Glutamatergic neuron (in vitro differentiated cells): ENCODE data around the gene ZNF574. TPM values are rescaled to one million over a fixed set of nuclear protein-coding genes. Genes with fewer than 3 reads are reported as not detected.

Experiments
- DNase-seq: peaks from one replicate; pipeline ENCODE4 v3.0.0; 2022
- H3K27ac Mint-ChIP-seq: one replicate; pipeline ENCODE4 v1.8.0; 2020; ENCODE audit warnings: mild to moderate bottlenecking, mixed read lengths, inconsistent platforms; ENCODE audit not compliant: unreplicated experiment
- H3K27me3 Mint-ChIP-seq: one replicate; pipeline ENCODE4 v1.8.0; 2020; ENCODE audit warnings: mild to moderate bottlenecking, moderate library complexity, mixed read lengths, inconsistent platforms; ENCODE audit not compliant: unreplicated experiment
- H3K36me3 Mint-ChIP-seq: one replicate; pipeline ENCODE4 v1.8.0; 2020; ENCODE audit warnings: mild to moderate bottlenecking, mixed read lengths, inconsistent platforms; ENCODE audit not compliant: unreplicated experiment
- H3K4me1 Mint-ChIP-seq: one replicate; pipeline ENCODE4 v1.8.0; 2020; ENCODE audit warnings: mild to moderate bottlenecking, low read depth, mixed read lengths, inconsistent platforms; ENCODE audit not compliant: unreplicated experiment
- H3K4me3 Mint-ChIP-seq: one replicate; pipeline ENCODE4 v1.8.0; 2020; ENCODE audit warnings: mild to moderate bottlenecking, mixed read lengths, inconsistent platforms; ENCODE audit not compliant: unreplicated experiment
- H3K9me3 Mint-ChIP-seq: one replicate; pipeline ENCODE4 v1.8.0; 2020; ENCODE audit warnings: mild to moderate bottlenecking, moderate library complexity, mixed read lengths, inconsistent platforms; ENCODE audit not compliant: unreplicated experiment
- long read RNA-seq: library from polyadenylated mRNA; unstranded; transcript quantifications from one replicate; pipeline ENCODE4 v2.0.0, GENCODE V29; 2020; ENCODE audit not compliant: unreplicated experiment
- total RNA-seq: library from RNA; stranded (reverse); fragmentation: NEBNext Ultra II Directional; extraction: Animal tissue kit (Norgen Biotek cat#: 25700); gene quantifications from one replicate; pipeline ENCODE4 v1.2.1, GENCODE V29; 2021; ENCODE audit not compliant: unreplicated experiment
- TF ChIP-seq, protein P1 (sequence below): fragments of 200-600 bp; sonication (generic); IDR thresholded peaks from one replicate; pipeline ENCODE4 v1.5.0; 2021; ENCODE audit not compliant: partially characterized antibody, unreplicated experiment

The ZNF574 gene, protein sequence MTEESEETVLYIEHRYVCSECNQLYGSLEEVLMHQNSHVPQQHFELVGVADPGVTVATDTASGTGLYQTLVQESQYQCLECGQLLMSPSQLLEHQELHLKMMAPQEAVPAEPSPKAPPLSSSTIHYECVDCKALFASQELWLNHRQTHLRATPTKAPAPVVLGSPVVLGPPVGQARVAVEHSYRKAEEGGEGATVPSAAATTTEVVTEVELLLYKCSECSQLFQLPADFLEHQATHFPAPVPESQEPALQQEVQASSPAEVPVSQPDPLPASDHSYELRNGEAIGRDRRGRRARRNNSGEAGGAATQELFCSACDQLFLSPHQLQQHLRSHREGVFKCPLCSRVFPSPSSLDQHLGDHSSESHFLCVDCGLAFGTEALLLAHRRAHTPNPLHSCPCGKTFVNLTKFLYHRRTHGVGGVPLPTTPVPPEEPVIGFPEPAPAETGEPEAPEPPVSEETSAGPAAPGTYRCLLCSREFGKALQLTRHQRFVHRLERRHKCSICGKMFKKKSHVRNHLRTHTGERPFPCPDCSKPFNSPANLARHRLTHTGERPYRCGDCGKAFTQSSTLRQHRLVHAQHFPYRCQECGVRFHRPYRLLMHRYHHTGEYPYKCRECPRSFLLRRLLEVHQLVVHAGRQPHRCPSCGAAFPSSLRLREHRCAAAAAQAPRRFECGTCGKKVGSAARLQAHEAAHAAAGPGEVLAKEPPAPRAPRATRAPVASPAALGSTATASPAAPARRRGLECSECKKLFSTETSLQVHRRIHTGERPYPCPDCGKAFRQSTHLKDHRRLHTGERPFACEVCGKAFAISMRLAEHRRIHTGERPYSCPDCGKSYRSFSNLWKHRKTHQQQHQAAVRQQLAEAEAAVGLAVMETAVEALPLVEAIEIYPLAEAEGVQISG
- total RNA-seq: 24.1 TPM
- long read RNA-seq, transcript ZNF574-202 (2 exons, 2,940 nt): major isoform, 5 of 8 reads
- long read RNA-seq, partial matches to known transcripts: 3 of 8 reads
- long read RNA-seq, other reads (novel, unspliced or antisense): 0 of 8 reads

DNA sequence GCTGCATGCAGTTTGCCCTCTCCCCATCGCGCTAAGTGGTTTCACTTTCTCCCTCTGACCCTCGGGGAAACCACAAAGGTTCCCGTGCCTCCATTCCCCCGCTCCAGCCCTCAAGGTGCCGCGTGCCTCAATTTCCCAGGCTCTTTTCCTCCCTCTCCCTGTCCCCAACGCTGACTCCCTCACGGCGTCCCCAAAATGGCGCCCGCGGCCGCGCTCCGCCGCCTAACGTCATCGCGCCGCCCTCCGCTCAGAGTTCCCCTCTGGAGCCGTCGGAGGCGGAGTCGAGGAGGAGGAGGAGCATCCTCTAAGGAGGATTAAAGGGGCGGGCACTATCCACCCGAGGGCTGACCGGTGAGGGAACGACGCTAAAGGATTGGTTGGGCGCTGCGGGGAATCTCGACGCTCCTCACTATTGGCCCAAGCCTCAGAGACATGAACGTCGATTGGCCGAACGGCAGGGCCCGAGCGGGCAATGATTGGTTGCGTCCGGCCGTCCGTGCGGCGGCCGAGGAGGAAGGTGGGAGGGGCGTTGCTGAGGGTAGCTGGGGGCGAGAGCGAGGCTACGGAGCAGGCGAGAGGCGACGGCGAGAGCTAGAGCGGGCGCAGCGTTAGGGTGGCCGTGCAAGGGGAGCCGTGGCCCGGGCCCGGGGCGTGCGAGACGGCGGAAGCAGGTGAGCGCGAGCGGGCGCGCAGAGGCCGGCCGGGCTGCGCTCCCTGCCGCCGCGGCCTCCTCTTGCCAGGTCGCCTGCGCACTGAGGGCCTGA is at the start of gene ZNF574:
Gene ZNF574 (plus strand): TSS at position 551 of the 764 bp plus-strand sequence. CDS start 2,441 bp downstream, outside the sequence.
- H3K4me3 Mint-ChIP-seq: peak within 1 kb of the TSS; percentile 96
- peaks cover 26% of the 10 kb centered on the region for H3K9me3 Mint-ChIP-seq
- H3K36me3 Mint-ChIP-seq: no peaks in the 10 kb centered on the region
- peak; percentile 97 for DNase-seq
- H3K27me3 Mint-ChIP-seq: peaks cover 25% of the 10 kb centered on the region
- H3K4me1 Mint-ChIP-seq: peaks cover 21% of the 10 kb centered on the region
- peak within 1 kb of the TSS; percentile 99 for H3K27ac Mint-ChIP-seq
- TF ChIP-seq, protein P1, sequence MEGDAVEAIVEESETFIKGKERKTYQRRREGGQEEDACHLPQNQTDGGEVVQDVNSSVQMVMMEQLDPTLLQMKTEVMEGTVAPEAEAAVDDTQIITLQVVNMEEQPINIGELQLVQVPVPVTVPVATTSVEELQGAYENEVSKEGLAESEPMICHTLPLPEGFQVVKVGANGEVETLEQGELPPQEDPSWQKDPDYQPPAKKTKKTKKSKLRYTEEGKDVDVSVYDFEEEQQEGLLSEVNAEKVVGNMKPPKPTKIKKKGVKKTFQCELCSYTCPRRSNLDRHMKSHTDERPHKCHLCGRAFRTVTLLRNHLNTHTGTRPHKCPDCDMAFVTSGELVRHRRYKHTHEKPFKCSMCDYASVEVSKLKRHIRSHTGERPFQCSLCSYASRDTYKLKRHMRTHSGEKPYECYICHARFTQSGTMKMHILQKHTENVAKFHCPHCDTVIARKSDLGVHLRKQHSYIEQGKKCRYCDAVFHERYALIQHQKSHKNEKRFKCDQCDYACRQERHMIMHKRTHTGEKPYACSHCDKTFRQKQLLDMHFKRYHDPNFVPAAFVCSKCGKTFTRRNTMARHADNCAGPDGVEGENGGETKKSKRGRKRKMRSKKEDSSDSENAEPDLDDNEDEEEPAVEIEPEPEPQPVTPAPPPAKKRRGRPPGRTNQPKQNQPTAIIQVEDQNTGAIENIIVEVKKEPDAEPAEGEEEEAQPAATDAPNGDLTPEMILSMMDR: no peak

DNA sequence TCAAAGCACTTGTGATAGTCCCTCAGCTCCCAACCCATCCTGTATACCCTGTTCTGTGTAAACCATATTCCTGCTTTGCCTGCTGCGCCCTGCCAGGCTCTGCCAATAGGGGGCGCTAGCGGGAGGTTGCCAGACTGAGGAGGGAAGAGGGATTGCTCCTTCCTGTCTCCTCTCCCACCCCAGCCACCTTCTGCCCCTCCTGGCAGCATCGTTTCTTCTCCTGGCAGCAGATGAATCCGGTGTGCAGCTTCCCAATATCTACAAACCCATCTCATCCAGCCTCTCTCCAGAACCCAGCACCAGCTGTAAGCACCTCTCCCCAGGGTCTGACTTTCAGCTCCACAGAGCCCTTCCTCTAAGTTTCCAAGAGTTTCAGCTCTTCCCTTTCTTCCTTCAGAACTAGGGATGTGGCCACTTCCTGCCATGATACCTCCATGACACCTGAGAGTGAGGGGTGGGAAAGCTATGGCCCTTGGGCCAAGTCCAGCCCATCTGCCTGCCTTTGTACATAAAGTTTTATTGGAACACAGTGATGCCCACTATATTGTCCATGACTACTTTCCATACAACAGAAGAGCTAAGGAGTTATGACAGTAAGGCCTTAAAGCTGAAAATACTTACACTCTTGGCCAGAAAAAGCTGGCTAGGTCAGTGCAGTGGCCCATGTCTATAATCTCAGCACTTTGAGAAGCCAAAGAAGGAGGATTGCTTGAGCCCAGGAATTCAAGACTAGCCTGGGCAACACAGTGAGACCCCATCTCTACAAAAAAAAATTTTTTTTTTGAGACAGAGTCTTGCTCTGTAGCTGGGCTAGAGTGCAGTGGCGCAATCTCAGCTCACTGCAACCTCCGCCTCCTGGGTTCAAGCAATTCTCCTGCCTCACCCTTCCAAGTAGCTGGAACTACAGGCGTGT is 47.4 kb upstream of the ZNF574 start:
- TF ChIP-seq, protein P1: peak; percentile 79
- H3K4me3 Mint-ChIP-seq: no peak overlapping the region
- H3K27ac Mint-ChIP-seq: no peak overlapping the region
- H3K27me3 Mint-ChIP-seq: peaks cover 14% of the 10 kb centered on the region
- H3K4me1 Mint-ChIP-seq: peaks cover 27% of the 10 kb centered on the region
- peaks cover 3% of the 10 kb centered on the region for H3K9me3 Mint-ChIP-seq
- peaks cover 5% of the 10 kb centered on the region for H3K36me3 Mint-ChIP-seq
- DNase-seq: peak; percentile 81

DNA sequence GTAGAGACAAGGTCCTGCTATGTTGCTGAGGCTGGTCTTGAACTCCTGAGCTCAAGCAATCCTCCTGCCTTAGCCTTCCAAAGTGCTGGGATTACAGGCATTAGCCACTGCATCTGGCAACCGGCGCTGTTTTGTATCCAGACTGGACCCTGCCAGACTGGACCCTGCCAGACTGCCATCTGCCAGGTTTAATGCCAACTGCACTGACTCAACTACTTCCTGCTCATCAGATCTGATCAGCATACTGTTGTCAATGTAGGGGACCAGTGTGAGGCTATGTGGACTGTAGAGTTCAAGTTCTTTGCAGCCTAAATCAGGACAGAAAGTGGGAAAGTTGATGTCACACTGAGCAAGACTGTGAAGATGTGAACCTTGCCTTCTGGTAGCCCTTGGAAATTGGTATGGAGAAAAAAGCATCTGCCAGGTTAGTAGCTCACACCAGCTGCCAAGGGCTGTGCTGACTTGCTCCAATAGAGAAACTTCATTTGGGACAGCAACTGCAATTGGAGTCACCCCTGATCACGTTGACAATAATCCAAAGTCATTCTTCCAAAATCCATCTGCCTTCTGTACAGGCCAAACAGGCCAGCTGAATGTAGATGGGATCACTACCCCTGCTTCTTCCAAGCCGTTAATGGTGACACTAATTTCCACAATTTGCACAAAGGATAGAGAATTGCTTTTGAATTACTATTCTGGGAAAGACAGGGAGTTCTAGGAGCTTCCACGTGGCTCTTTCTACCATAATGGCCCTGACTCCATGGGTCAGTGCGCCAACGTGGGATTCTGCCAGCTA is 45.1 kb upstream of the ZNF574 start:
- Mint-ChIP-seq H3K9me3 (peaks cover 3% of the 10 kb centered on the region), H3K4me3 (no peak overlapping the region), H3K4me1 (peaks cover 24% of the 10 kb centered on the region), H3K36me3 (no peaks in the 10 kb centered on the region), H3K27me3 (peaks cover 7% of the 10 kb centered on the region), H3K27ac (no peak overlapping the region)
- no peak for DNase-seq
- TF ChIP-seq, protein P1: no peak

DNA sequence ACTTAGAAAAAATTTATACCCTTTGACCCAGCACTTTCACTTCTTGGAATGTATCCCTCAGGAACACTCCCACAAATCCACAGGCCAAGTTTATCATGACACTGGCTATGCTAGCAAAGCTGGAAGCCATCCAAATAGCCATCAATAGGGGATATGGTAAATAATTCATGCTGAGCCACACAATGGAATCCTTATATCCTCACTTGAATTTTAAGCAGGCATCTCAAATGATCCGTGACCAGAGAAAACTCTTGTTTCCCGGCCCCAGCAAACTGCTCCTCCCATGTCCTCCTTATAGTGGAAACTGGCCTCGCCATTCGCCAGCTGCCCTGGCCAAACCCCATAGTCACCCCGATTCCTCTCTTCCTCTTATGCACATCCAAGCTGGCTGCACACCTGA is 43.5 kb upstream of the ZNF574 start:
- TF ChIP-seq, protein P1: no peak
- H3K36me3 Mint-ChIP-seq: no peaks in the 10 kb centered on the region
- H3K9me3 Mint-ChIP-seq: peaks cover 3% of the 10 kb centered on the region
- peak overlapping the region; percentile 76 for H3K27ac Mint-ChIP-seq
- H3K4me3 Mint-ChIP-seq: peak overlapping the region; percentile 26
- peaks cover 6% of the 10 kb centered on the region for H3K27me3 Mint-ChIP-seq
- H3K4me1 Mint-ChIP-seq: peaks cover 24% of the 10 kb centered on the region
- no peak for DNase-seq
